MM.1S (cell line): ENCODE measurements around the gene DYRK3.

Experiments used
- CTCF ChIP-seq: fragments of 300-600 bp; sonication (generic); IDR thresholded peaks from 2 replicates; pipeline ENCODE4 v1.5.1; 2016; ENCODE audit warnings: antibody characterized with exemption, low read length, mixed read lengths
- EZH2 ChIP-seq: fragments of 300-600 bp; sonication (generic); optimal IDR thresholded peaks from 2 replicates; pipeline ENCODE3; 2017; ENCODE audit warnings: low read depth, mild to moderate bottlenecking, antibody characterized with exemption, low read length, mixed read lengths
- EZH2phosphoT487 ChIP-seq: fragments of 300-600 bp; sonication (generic); IDR thresholded peaks from 2 replicates; pipeline ENCODE4 v1.6.1; 2018; ENCODE audit warnings: antibody characterized with exemption, low read length

- TF ChIP-seq CTCF (no peak), EZH2 (no peak), EZH2phosphoT487 (no peak)
These were observed 41.9 kb upstream of the DYRK3 start for GRCh38 chr1:206593351-206593925.
